ENCODE data around the gene PGK2. TPM values are rescaled to one million over a fixed set of nuclear protein-coding genes. Genes with fewer than 3 reads are reported as not detected.

The PGK2 gene
- polyA plus RNA-seq, 4 donors: not detected

DNA sequence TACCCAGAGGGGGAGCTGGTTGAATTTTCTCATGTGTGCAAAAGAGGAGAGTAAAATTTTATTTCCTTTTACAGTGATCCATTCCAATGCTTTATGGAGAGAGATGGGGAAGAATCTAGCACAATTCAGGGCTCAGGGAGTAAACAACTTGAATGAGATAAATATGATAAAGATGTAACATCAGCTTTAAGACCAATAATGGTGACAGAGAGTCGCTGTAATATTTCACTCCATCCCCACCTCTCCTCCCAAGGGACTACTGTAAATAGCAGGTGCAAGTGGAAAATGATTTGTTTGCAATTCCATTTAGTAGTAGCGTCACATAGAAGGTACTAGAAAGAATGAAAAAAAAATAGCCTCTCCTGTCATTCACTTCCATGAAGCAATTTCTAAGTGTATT lies 47.7 kb downstream of the PGK2 start:
- DNase-seq (ENCODE audit: low read depth in 4 of 4, low spot score in 2 of 4): no peak

DNA sequence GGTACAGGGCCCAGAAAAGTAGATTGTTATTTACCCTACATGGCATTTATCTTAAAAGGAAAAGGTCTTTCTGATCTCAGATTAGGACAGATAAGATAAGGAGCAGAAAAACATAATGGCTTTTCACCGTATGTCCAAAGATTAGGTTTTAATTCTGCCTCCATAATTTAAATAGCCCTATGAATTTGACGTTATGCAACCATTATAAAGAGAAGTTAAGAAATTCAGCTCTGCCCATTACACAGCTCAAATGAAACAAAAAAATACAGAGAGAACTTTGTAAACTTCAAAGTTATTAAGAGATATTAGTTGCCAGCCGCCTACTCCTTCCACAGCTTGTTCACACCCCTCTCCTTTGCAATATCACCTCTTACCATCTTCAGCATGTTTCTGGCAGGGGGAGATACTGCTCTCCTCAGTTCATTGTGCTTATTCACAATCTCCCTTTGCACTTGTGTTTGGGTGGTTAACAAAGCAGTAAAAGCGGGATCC lies 51.0 kb downstream of the PGK2 start:
- DNase-seq (ENCODE audit: low read depth in 4 of 4, low spot score in 2 of 4): no peak

Other genes with a start within 250 kb of the PGK2 start
- gene C6orf141, start 236.6 kb downstream of the PGK2 start, polyA plus RNA-seq (ENCODE audit: insufficient read length in 4 of 4): under 1 TPM; 0.33 to 0.98 (median 0.75) TPM
- 1 to 10 TPM in 2 of 4 donors, under 1 TPM in 2; 0.47 to 3.6 (median 1.2) TPM for gene RHAG, start 150.4 kb downstream of the PGK2 start, polyA plus RNA-seq (ENCODE audit: insufficient read length in 4 of 4)
- under 1 TPM in 3 of 4 donors, not detected in 1; 0.10 to 0.16 (median 0.16) TPM for gene CRISP2, start 73.7 kb downstream of the PGK2 start, polyA plus RNA-seq (ENCODE audit: insufficient read length in 4 of 4)
- gene CRISP3, start 42.9 kb downstream of the PGK2 start, polyA plus RNA-seq (ENCODE audit: insufficient read length in 4 of 4): under 1 TPM in 3 of 4 donors, not detected in 1; 0.16 to 0.49 (median 0.34) TPM
- not detected for gene CRISP1, start 79.2 kb upstream of the PGK2 start, polyA plus RNA-seq (ENCODE audit: insufficient read length in 4 of 4)
- gene DEFB114, start 176.9 kb upstream of the PGK2 start, polyA plus RNA-seq (ENCODE audit: insufficient read length in 4 of 4): not detected
- not detected for gene DEFB113, start 182.3 kb upstream of the PGK2 start, polyA plus RNA-seq (ENCODE audit: insufficient read length in 4 of 4)
- not detected for gene DEFB110, start 234.7 kb upstream of the PGK2 start, polyA plus RNA-seq (ENCODE audit: insufficient read length in 4 of 4)